Measurements from ENCODE around the gene MLF1. TPM values are rescaled to one million over a fixed set of nuclear protein-coding genes. Genes with fewer than 3 reads are reported as not detected.
"Not testable (repeated sequence)": the region's sequence is repeated elsewhere in the genome, so short reads cannot be mapped to it uniquely, and the experiment has no call there.

The MLF1 gene, protein sequence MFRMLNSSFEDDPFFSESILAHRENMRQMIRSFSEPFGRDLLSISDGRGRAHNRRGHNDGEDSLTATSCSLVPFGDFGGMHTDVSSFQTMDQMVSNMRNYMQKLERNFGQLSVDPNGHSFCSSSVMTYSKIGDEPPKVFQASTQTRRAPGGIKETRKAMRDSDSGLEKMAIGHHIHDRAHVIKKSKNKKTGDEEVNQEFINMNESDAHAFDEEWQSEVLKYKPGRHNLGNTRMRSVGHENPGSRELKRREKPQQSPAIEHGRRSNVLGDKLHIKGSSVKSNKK
- 1 to 10 TPM; 3.8 to 3.9 TPM for total RNA-seq

- Mint-ChIP-seq H3K27me3 (peaks cover 26% of the 10 kb centered on the region), H3K9me3 (no peaks in the 10 kb centered on the region), H3K36me3 (no peaks in the 10 kb centered on the region), H3K27ac (peak within 1 kb of the TSS; percentile 62), H3K4me3 (peak within 1 kb of the TSS; percentile 81), H3K4me1 (ENCODE audit: low read depth) (peaks cover 11% of the 10 kb centered on the region)
- CTCF ChIA-PET: interaction anchor here (1.0 to 2.5 kb wide), 4 partner anchors 11 to 965 kb away, joined by 3 to 8 read pairs (median 4); partner anchors contain the start of gene GFM1
- POLR2A ChIA-PET: interaction anchor here (1.4 to 1.5 kb wide), 2 partner anchors 69 to 73 kb away, joined by 3 to 6 read pairs; partner anchors contain the start of gene GFM1
- peak; percentile 91 for DNase-seq
- intact Hi-C loops (cut with micrococcal nuclease): no loop called here
Observed at GRCh38 chr3:158570999-158571702, at the start of gene MLF1. TSS of gene MLF1 (plus strand) at chr3:158571194. CDS start at chr3:158571301, 107 bp downstream.

DNA sequence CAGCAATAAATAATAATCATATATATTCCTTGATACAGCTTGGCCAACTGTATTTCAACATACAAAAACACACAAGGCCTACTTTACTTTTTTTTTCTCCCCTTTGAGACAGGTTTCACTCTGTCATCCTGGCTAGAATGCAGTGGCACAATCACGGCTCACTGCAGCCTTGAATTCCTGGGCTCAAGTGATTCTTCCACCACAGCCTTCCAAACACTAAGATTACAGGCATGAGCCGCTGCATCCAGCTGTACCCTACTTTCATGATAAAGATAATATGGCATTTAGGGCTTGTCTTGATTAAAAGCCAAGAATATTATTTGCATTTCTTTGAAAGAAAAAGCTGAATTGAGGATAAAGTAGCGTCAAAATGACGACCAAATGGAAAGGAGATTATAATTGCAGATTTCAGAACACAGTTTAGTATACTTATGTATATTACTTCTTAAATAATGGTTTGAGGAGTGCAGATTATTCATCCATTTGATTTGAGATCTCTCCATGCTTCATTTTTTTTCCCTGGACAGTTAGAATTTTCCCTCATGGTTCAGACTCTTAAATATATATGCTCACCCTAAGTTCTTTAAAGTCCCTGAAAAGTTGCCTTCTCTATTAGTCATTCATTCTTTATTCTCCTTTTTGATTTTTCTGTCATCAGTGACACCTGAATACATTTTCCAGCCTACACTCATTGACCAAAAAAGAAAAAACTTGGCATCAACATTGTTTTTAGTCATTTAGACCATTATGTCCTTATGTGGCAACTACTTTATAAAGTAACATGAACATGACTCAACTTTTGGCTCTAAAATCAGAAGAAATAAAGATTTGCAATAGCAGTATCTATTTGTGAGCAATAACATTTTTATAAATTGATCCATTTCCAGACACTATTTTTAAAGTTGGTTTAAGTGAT is 48.5 kb upstream of the MLF1 start:
- H3K36me3 Mint-ChIP-seq: no peaks in the 10 kb centered on the region
- no peaks in the 10 kb centered on the region for H3K4me1 Mint-ChIP-seq (ENCODE audit: low read depth)
- ChIA-PET CTCF (no interaction called here), POLR2A (no interaction called here)
- no peak overlapping the region for H3K27ac Mint-ChIP-seq
- no peak overlapping the region for H3K4me3 Mint-ChIP-seq
- DNase-seq: no peak
- H3K27me3 Mint-ChIP-seq: no peaks in the 10 kb centered on the region
- intact Hi-C loops (cut with micrococcal nuclease): no loop called here
- no peaks in the 10 kb centered on the region for H3K9me3 Mint-ChIP-seq

DNA sequence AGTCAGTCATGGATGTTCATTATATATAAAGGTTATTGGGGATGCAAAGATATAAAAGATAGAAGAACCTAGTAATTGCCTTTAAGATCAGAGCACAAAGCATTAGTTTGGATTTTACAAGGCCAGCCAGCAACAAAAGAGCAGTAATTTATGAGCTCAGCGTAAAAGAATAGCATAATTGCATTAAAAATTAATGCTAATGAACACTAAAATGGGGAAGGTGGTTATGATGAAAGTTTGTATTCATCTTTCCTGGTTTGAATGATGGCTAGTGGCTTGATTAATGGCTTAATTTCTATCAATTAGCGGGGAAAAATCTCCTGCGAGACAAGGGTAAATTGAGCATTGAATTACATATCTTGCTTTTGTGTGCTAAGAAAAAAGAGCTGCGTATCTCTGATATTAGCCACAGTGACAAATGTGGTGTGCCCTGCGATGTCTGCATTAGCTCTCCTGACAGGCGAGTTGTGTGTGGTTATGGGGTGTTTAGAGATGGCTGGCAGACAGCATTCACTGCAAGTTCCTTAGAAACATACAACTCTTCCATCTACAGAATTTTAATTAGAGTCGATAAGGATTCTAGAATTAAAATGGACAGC is 42.8 kb upstream of the MLF1 start:
- intact Hi-C loops (cut with micrococcal nuclease): no loop called here
- no peak overlapping the region for H3K27ac Mint-ChIP-seq
- no peaks in the 10 kb centered on the region for H3K4me1 Mint-ChIP-seq (ENCODE audit: low read depth)
- H3K4me3 Mint-ChIP-seq: no peak overlapping the region
- H3K27me3 Mint-ChIP-seq: no peaks in the 10 kb centered on the region
- POLR2A ChIA-PET: no interaction called here
- H3K36me3 Mint-ChIP-seq: no peaks in the 10 kb centered on the region
- no peak for DNase-seq
- CTCF ChIA-PET: no interaction called here
- no peaks in the 10 kb centered on the region for H3K9me3 Mint-ChIP-seq

- Mint-ChIP-seq H3K27me3 (no peaks in the 10 kb centered on the region), H3K36me3 (no peaks in the 10 kb centered on the region), H3K4me3 (no peak overlapping the region), H3K9me3 (no peaks in the 10 kb centered on the region), H3K4me1 (ENCODE audit: low read depth) (no peaks in the 10 kb centered on the region), H3K27ac (no peak overlapping the region)
- intact Hi-C loops (cut with micrococcal nuclease): loop anchor here (10.0 kb wide), 2 partner anchors 427 to 667 kb away; partner anchors contain the start of gene SHOX2
- POLR2A ChIA-PET: no interaction called here
- DNase-seq: no peak
- CTCF ChIA-PET: interaction anchor here (0.7 to 3.4 kb wide), 5 partner anchors 9 to 998 kb away, joined by 3 to 12 read pairs (median 4); no protein-coding TSS in a partner anchor
Observed at GRCh38 chr3:158531334-158531733, 39.7 kb upstream of the MLF1 start.

- intact Hi-C loops (cut with micrococcal nuclease): loop anchor here (2.0 to 10.0 kb wide), 3 partner anchors 427 to 913 kb away; partner anchors contain the start of gene SHOX2
- ChIA-PET CTCF (interaction anchor here (0.7 to 2.2 kb wide), 5 partner anchors 10 to 999 kb away, joined by 3 to 8 read pairs (median 4); no protein-coding TSS in a partner anchor), POLR2A (no interaction called here)
- no peak overlapping the region for H3K27ac Mint-ChIP-seq
- no peaks in the 10 kb centered on the region for H3K36me3 Mint-ChIP-seq
- no peak for DNase-seq
- H3K27me3 Mint-ChIP-seq: no peaks in the 10 kb centered on the region
- H3K4me1 Mint-ChIP-seq (ENCODE audit: low read depth): no peaks in the 10 kb centered on the region
- no peaks in the 10 kb centered on the region for H3K9me3 Mint-ChIP-seq
- no peak overlapping the region for H3K4me3 Mint-ChIP-seq
Observed at GRCh38 chr3:158532099-158532734, 38.8 kb upstream of the MLF1 start.

- DNase-seq: no peak
- no peaks in the 10 kb centered on the region for H3K9me3 Mint-ChIP-seq
- ChIA-PET POLR2A (no interaction called here), CTCF (no interaction called here)
- H3K27me3 Mint-ChIP-seq: no peaks in the 10 kb centered on the region
- no peak overlapping the region for H3K27ac Mint-ChIP-seq
- intact Hi-C loops (cut with micrococcal nuclease): loop anchor here (5.0 to 10.0 kb wide), 3 partner anchors 106 to 671 kb away; partner anchors contain the start of genes GFM1 and SHOX2
- H3K4me3 Mint-ChIP-seq: no peak overlapping the region
- no peaks in the 10 kb centered on the region for H3K4me1 Mint-ChIP-seq (ENCODE audit: low read depth)
- no peaks in the 10 kb centered on the region for H3K36me3 Mint-ChIP-seq
Observed at GRCh38 chr3:158535918-158536317, 35.1 kb upstream of the MLF1 start.

- H3K4me1 Mint-ChIP-seq (ENCODE audit: low read depth): no peaks in the 10 kb centered on the region
- peaks cover 4% of the 10 kb centered on the region for H3K36me3 Mint-ChIP-seq
Observed at GRCh38 chr3:158539414-158540014, 31.5 kb upstream of the MLF1 start.

DNA sequence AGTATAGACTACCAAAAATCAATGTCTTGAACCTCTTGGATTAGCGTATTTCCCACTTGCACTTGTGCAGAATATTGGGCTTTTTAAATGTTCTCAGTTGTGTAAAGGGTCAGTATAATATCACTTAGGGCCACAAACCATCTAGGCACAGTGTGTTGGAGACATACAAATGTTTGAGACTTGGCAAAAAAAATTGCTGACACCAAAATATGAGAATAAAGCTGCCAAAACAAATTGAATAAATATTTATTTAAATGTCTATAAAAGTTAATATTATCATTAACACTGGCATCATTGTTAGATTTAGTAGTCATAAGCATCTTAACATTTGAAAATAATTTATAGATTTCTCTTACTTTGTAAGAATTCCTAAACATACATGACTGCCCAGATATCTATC is 30.9 kb upstream of the MLF1 start:
- Mint-ChIP-seq H3K27me3 (no peaks in the 10 kb centered on the region), H3K4me3 (no peak overlapping the region), H3K4me1 (ENCODE audit: low read depth) (no peaks in the 10 kb centered on the region), H3K27ac (no peak overlapping the region), H3K36me3 (peaks cover 8% of the 10 kb centered on the region), H3K9me3 (no peaks in the 10 kb centered on the region)
- intact Hi-C loops (cut with micrococcal nuclease): no loop called here
- ChIA-PET POLR2A (no interaction called here), CTCF (interaction anchor here (0.7 to 2.9 kb wide), 10 partner anchors 10 to 251 kb away, joined by 3 to 21 read pairs (median 4); partner anchors contain the start of gene GFM1)
- no peak for DNase-seq

More at GRCh38 chr3:158539414-158540014, 31.5 kb upstream of the MLF1 start:
- Mint-ChIP-seq H3K4me3 (no peak overlapping the region), H3K27ac (no peak overlapping the region), H3K9me3 (no peaks in the 10 kb centered on the region), H3K27me3 (no peaks in the 10 kb centered on the region)
- ChIA-PET POLR2A (interaction anchor here (0.6 kb wide), 1 partner anchor 361 kb away, joined by 3 read pairs; no protein-coding TSS in a partner anchor), CTCF (interaction anchor here (0.6 to 2.9 kb wide), 15 partner anchors 9 to 933 kb away, joined by 3 to 21 read pairs (median 4); partner anchors contain the start of gene GFM1)
- DNase-seq: peak; percentile 35
- intact Hi-C loops (cut with micrococcal nuclease): loop anchor here (1.0 to 10.0 kb wide), 4 partner anchors 103 to 675 kb away; partner anchors contain the start of genes GFM1 and SHOX2

DNA sequence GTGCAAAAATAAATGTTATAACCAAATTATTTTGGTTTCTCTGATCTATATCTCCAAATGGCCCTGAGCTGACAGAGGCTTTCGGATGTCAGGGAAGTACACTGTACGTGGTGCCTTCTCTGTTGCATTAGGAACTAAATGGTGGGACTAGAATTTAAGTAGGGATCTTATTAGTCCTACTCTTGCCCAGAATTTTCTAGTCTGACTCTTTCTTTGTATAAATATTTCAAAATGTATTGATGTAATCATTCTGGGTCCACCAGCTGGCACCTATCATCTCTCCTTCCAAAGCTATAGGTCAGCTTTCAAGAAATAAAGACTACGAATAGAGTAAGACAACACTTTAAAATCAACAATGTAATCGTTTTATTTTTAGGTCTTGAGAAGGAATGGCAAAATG is 22.3 kb upstream of the MLF1 start:
- H3K27ac Mint-ChIP-seq: no peak overlapping the region
- intact Hi-C loops (cut with micrococcal nuclease): no loop called here
- peaks cover 13% of the 10 kb centered on the region for H3K36me3 Mint-ChIP-seq
- CTCF ChIA-PET: no interaction called here
- no peaks in the 10 kb centered on the region for H3K4me1 Mint-ChIP-seq (ENCODE audit: low read depth)
- no peak for DNase-seq
- POLR2A ChIA-PET: no interaction called here
- no peak overlapping the region for H3K4me3 Mint-ChIP-seq
- H3K27me3 Mint-ChIP-seq: no peaks in the 10 kb centered on the region
- peaks cover 4% of the 10 kb centered on the region for H3K9me3 Mint-ChIP-seq

DNA sequence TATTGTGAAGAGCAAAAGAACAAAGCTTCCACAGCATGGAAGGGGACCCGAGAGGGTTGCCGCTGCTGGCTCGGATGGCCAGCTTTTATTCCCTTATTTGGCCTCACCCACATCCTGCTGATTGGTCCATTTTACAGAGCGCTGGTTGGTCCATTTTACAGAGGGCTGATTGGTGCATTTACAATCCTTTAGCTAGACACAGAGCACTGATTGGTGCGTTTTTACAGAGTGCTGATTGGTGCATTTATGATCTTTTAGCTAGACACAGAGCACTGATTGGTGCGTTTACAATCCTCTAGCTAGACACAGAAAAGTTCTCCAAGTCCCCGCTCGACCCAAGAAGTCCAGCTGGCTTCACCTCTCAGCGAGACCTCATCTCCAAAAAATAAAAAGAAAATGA is 21.1 kb upstream of the MLF1 start:
- H3K27me3 Mint-ChIP-seq; H3K9me3 Mint-ChIP-seq; DNase-seq; POLR2A ChIA-PET; H3K4me1 Mint-ChIP-seq (ENCODE audit: low read depth); H3K36me3 Mint-ChIP-seq; H3K27ac Mint-ChIP-seq; H3K4me3 Mint-ChIP-seq; intact Hi-C loops (cut with micrococcal nuclease): not testable (repeated sequence)
- CTCF ChIA-PET: interaction anchor here (2.0 kb wide), 1 partner anchor 11 kb away, joined by 9 read pairs; no protein-coding TSS in a partner anchor

- ChIA-PET CTCF (no interaction called here), POLR2A (no interaction called here)
- Mint-ChIP-seq H3K9me3 (peaks cover 4% of the 10 kb centered on the region), H3K27me3 (peaks cover 2% of the 10 kb centered on the region), H3K27ac (no peak overlapping the region), H3K4me3 (no peak overlapping the region), H3K4me1 (ENCODE audit: low read depth) (no peaks in the 10 kb centered on the region), H3K36me3 (peaks cover 6% of the 10 kb centered on the region)
- intact Hi-C loops (cut with micrococcal nuclease): no loop called here
- DNase-seq: no peak
Observed at GRCh38 chr3:158552124-158552523, 18.9 kb upstream of the MLF1 start.
